ENCODE data around the gene SYCN. TPM values are rescaled to one million over a fixed set of nuclear protein-coding genes. Genes with fewer than 3 reads are reported as not detected.

The SYCN gene
- total and polyA plus RNA-seq, 4 donors: 0.18 TPM; not detected in 3

DNA sequence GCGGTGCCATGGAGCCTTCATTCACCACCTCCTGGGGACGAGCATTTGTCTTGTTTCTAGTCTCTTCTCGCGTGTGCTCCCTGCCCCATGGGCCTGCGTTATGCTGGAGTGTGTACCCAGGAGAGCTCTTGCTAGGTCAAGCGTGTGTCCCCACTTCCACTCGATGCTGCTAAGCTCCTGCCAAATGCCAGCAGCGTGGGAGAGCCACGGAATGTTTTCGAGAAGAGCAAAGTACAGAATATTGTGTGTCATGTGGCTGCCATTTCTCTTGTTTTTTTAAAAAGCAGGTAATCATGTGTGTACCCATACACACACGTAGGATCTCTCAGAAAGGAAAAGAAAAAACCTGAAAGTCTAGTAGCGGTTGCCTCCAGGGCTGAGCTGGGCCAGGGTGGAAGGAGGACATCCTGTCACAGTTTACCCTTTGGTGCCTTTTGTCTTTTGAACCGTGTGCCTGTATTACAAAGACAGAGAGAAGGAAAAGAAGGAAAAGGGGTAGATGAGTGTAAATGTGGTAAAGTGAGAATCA lies 49.9 kb downstream of the SYCN start:
- Histone ChIP-seq H3K36me3 (ENCODE audit: control insufficient read depth in 4 of 4, insufficient read depth in 4 of 4, low read length in 4 of 4) (peaks cover 0 to 1% (median under 1%) of the 10 kb centered on the region in 4 donors), H3K4me1 (ENCODE audit: control insufficient read depth in 5 of 5, insufficient read depth in 5 of 5, low read length in 5 of 5) (peaks cover 0 to 39% (median 32%) of the 10 kb centered on the region in 5 donors), H3K9ac (ENCODE audit: insufficient read depth in 1 of 2, low read length in 2 of 2) (no peak overlapping the region), H3K9me3 (ENCODE audit: control insufficient read depth in 4 of 4, insufficient read depth in 3 of 4, low read length in 3 of 4) (no peaks in the 10 kb centered on the region), H3K27ac (ENCODE audit: low read depth in 1 of 2, low read length in 1 of 2) (peak overlapping the region in 1 of 2 donors; percentile 2), H3K4me3 (no peak overlapping the region), H3K27me3 (ENCODE audit: control insufficient read depth in 3 of 3, insufficient read depth in 3 of 3, low read length in 2 of 3) (no peaks in the 10 kb centered on the region)
- 63 to 84% methylated on average over 13 of the region's 13 CpGs for WGBS, 2 donors
- ATAC-seq (ENCODE audit: insufficient read depth, low FRiP score): no peak
- DNase-seq: no peak
- TF ChIP-seq, protein P1, sequence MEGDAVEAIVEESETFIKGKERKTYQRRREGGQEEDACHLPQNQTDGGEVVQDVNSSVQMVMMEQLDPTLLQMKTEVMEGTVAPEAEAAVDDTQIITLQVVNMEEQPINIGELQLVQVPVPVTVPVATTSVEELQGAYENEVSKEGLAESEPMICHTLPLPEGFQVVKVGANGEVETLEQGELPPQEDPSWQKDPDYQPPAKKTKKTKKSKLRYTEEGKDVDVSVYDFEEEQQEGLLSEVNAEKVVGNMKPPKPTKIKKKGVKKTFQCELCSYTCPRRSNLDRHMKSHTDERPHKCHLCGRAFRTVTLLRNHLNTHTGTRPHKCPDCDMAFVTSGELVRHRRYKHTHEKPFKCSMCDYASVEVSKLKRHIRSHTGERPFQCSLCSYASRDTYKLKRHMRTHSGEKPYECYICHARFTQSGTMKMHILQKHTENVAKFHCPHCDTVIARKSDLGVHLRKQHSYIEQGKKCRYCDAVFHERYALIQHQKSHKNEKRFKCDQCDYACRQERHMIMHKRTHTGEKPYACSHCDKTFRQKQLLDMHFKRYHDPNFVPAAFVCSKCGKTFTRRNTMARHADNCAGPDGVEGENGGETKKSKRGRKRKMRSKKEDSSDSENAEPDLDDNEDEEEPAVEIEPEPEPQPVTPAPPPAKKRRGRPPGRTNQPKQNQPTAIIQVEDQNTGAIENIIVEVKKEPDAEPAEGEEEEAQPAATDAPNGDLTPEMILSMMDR (IDR thresholded peaks at IDR 0.05; ENCODE audit: control extremely low read depth, extremely low read depth): no peak

Other genes with a start within 250 kb of the SYCN start
- gene FBXO17, start 228.5 kb downstream of the SYCN start, total RNA-seq: 10 to 100 TPM; 10.4 to 18.8 TPM
- 1 to 10 TPM; 5.1 to 7.5 TPM for gene FBXO17, start 228.5 kb downstream of the SYCN start, polyA plus RNA-seq
- 10 to 100 TPM in 1 of 2 donors, 1 to 10 TPM in 1; 2.8 to 18.0 TPM for gene FBXO27, start 171.7 kb downstream of the SYCN start, total RNA-seq
- gene FBXO27, start 171.7 kb downstream of the SYCN start, polyA plus RNA-seq: 1 to 10 TPM; 2.9 to 8.3 TPM
- not detected for gene ACP7, start 119.9 kb downstream of the SYCN start, total RNA-seq
- gene ACP7, start 119.9 kb downstream of the SYCN start, polyA plus RNA-seq: under 1 TPM in 1 of 2 donors, not detected in 1; 0.03 TPM
- gene PAK4, start 78.5 kb downstream of the SYCN start, total RNA-seq: 10 to 100 TPM; 23.2 to 60.8 TPM
- 10 to 100 TPM; 34.8 to 38.5 TPM for gene PAK4, start 78.5 kb downstream of the SYCN start, polyA plus RNA-seq
- gene NCCRP1, start 7.3 kb downstream of the SYCN start, total RNA-seq: under 1 TPM; 0.09 to 0.97 TPM
- gene NCCRP1, start 7.3 kb downstream of the SYCN start, polyA plus RNA-seq: under 1 TPM; 0.05 to 0.26 TPM
- gene IFNL3, start 40.7 kb upstream of the SYCN start, total RNA-seq: not detected
- gene IFNL3, start 40.7 kb upstream of the SYCN start, polyA plus RNA-seq: not detected
- not detected for gene IFNL4, start 44.6 kb upstream of the SYCN start, total RNA-seq
- not detected for gene IFNL4, start 44.6 kb upstream of the SYCN start, polyA plus RNA-seq
- gene IFNL2, start 64.1 kb upstream of the SYCN start, total RNA-seq: not detected
- gene IFNL2, start 64.1 kb upstream of the SYCN start, polyA plus RNA-seq: not detected
- gene IFNL1, start 92.1 kb upstream of the SYCN start, total RNA-seq: not detected
- under 1 TPM in 1 of 2 donors, not detected in 1; 0.17 TPM for gene IFNL1, start 92.1 kb upstream of the SYCN start, polyA plus RNA-seq
- 1 to 10 TPM; 1.6 to 2.2 TPM for gene LRFN1, start 116.6 kb upstream of the SYCN start, total RNA-seq
- gene LRFN1, start 116.6 kb upstream of the SYCN start, polyA plus RNA-seq: 1 to 10 TPM; 1.2 to 3.6 TPM
- gene GMFG, start 131.8 kb upstream of the SYCN start, total RNA-seq: 100 to 1,000 TPM in 1 of 2 donors, 10 to 100 TPM in 1; 38.4 to 110 TPM
- 100 to 1,000 TPM; 192 to 317 TPM for gene GMFG, start 131.8 kb upstream of the SYCN start, polyA plus RNA-seq
- gene SAMD4B, start 138.2 kb upstream of the SYCN start, total RNA-seq: 10 to 100 TPM; 77.6 to 91.1 TPM
- 100 to 1,000 TPM in 1 of 2 donors, 10 to 100 TPM in 1; 82.5 to 103 TPM for gene SAMD4B, start 138.2 kb upstream of the SYCN start, polyA plus RNA-seq
- 10 to 100 TPM; 24.8 to 32.9 TPM for gene PAF1, start 186.8 kb upstream of the SYCN start, total RNA-seq
- gene PAF1, start 186.8 kb upstream of the SYCN start, polyA plus RNA-seq: 10 to 100 TPM; 35.1 to 41.8 TPM
- gene MED29, start 187.1 kb upstream of the SYCN start, total RNA-seq: 10 to 100 TPM; 16.5 to 36.3 TPM
- gene MED29, start 187.1 kb upstream of the SYCN start, polyA plus RNA-seq: 10 to 100 TPM; 29.4 to 36.8 TPM
- 100 to 1,000 TPM in 1 of 2 donors, 10 to 100 TPM in 1; 41.2 to 170 TPM for gene ZFP36, start 202.6 kb upstream of the SYCN start, total RNA-seq
- 100 to 1,000 TPM; 174 to 655 TPM for gene ZFP36, start 202.6 kb upstream of the SYCN start, polyA plus RNA-seq
- 10 to 100 TPM; 33.4 to 52.7 TPM for gene PLEKHG2, start 208.4 kb upstream of the SYCN start, total RNA-seq
- gene PLEKHG2, start 208.4 kb upstream of the SYCN start, polyA plus RNA-seq: 10 to 100 TPM; 15.5 to 20.9 TPM
- 1,000 to 10,000 TPM in 1 of 2 donors, 100 to 1,000 TPM in 1; 108 to 1,772 TPM for gene RPS16, start 231.7 kb upstream of the SYCN start, total RNA-seq
- gene RPS16, start 231.7 kb upstream of the SYCN start, polyA plus RNA-seq: 1,000 to 10,000 TPM; 2,468 to 3,242 TPM
- 100 to 1,000 TPM in 1 of 2 donors, 10 to 100 TPM in 1; 55.1 to 105 TPM for gene SUPT5H, start 241.3 kb upstream of the SYCN start, total RNA-seq
- 100 to 1,000 TPM in 1 of 2 donors, 10 to 100 TPM in 1; 71.0 to 127 TPM for gene SUPT5H, start 241.3 kb upstream of the SYCN start, polyA plus RNA-seq

All from lung (tissue), 12 donors.